Activated CD4-positive, alpha-beta T cell treated with anti-CD3 and anti-CD28 coated beads for 1 hour (primary cell): ENCODE data around the gene OR2K2.
"Not testable (repeated sequence)": the region's sequence is repeated elsewhere in the genome, so short reads cannot be mapped to it uniquely, and the experiment has no call there.

Experiments
- DNase-seq: peaks from one replicate; pipeline ENCODE4 v3.0.0-alpha.2; 2020

Gene OR2K2

DNA sequence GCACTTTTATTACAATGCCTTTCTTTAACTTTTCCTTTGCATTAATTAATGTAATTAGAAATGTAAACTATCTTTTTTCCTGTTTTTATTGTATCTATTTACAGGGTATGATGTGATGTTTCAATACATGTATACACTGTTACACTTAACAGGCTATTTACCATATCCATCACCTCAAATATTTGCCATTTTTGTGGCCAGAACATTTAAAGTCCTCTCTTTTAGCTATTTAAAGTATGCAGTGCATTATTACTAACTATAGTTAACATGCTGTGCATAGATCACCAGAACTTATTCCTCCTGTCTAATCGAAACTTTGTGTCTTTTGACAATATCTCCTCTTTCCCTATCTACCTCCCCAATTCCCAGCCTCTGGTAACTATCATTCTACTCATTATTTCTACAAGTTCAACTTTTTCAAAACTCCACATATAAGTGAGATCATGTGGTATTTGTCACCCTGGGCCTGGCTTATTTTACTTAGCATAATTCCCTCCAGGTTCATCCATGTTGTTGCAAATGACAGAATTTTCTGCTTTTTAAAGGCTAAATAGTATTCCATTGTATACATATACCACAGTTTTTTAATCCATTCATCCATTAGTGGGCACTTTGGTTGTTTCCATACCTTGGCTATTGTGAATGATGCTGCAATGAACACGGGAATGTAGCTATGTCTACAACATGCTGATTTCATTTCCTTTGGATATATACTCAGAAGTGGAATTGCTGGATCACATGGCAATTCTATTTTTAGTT, 32.8 kb downstream of the OR2K2 start:
- DNase-seq: no peak

DNA sequence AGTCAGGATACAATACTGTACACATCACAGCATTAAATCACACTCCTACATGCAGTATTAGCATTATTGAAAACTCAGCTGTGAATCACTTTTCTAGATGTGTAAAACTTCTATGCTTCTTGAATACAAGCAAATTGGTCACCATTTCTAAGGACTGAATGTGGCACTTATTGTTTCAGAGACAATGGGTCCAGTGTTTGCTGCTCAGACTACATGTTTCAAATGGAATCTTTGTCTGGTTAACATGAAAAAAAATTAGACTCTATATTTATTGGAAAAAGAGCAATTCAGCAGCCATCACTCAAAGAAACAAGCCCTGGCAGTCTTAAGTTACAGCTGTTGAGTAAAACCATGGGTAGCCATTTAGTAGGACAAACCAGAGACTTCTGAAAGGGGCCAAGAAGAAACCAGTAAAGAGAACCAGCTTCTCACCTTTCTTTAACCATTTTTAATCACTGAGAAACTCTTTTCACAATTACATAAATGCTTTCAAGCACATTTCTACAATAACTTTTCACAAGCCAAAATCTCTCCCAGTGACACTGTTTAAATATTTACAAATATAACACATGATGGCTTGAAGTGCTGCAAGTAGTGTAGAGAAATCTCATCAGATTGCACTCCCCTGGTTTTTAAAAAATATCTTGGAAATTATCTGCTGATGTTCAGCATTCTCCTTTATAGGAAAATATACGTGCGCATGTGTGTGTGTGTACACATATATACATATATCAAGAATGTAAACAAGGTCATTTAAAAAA, 35.2 kb downstream of the OR2K2 start:
- DNase-seq: no peak

GRCh38 chr9:111287127-111287526, 42.9 kb downstream of the OR2K2 start:
- no peak for DNase-seq

DNA sequence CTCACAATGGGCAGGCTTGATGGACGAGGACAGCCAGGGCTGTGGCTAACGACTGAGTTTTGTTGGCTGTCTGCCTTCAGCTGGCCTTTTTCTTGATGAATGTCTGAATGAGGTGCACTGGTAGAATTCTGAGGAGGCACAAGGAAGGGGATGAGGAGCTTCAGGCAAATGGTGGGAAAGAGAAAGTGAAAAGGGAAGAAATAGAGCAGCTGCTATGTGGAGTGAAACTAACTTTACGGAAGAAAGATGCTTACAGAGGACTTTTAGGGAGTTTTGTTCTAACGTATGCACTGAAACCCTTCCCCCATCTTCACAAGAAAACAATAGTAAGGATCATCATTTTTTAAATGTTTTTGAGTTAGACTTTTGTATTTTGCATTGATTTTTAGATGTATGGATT, 45.3 kb downstream of the OR2K2 start:
- DNase-seq: no peak

DNA sequence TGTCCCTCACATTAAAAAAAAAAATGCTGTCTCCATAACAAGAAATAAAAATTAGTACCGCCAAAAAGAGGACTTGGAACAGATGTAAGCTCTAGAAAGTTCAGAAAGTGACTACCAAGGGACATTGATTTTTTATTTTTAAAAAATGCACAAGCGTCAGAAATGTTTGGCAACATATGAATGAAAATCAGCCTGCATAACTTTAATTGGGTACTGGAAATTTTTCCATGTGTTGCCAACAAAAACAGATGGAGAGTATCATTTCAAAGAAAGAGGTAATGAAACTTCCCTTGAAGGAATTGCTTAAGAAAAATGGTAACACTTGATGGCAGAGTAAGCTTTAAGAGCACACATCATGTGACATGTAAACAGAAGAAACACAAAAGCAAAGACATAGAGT, 47.2 kb downstream of the OR2K2 start:
- DNase-seq: no peak

DNA sequence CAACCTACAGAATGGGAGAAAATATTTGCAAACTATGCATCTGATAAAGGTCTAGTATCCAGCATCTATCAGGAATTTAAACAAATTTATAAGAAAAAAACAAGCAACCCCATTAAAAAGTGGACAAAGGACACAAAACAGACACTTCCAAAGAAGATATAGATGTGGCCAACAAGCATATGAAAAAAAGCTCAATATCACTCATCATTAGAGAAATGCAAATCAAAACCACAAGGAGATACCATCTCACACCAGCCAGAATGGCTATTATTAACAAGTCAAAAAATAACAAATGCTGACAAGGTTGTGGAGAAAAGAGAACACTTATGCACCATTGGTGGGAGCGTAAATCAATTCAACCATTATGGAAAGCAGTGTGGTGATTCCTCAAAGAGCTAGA, 49.2 kb downstream of the OR2K2 start:
- DNase-seq: not testable (repeated sequence)
